ENCODE measurements around the gene TMOD3.

TMOD3 gene

GRCh38 chr15:51865317-51865716 is 35.9 kb downstream of the TMOD3 start:
- H3K27ac ChIP-seq (ENCODE audit: low read length) = no peak overlapping the region
- no peaks in the 10 kb centered on the region for H3K4me1 ChIP-seq (ENCODE audit: control insufficient read depth, insufficient read depth, low read length)
- H3K4me3 ChIP-seq (ENCODE audit: low read length in 2 of 2) = no peak overlapping the region
- H3K36me3 ChIP-seq (ENCODE audit: control insufficient read depth in 2 of 2, insufficient read depth in 2 of 2, low read length in 2 of 2) = peaks cover 10 to 16% of the 10 kb centered on the region in 2 donors
- H3K9me3 ChIP-seq (ENCODE audit: control insufficient read depth in 2 of 2, low read length in 2 of 2) = no peaks in the 10 kb centered on the region
- no peak overlapping the region for H3K9ac ChIP-seq (ENCODE audit: low read length in 2 of 2)
- no peaks in the 10 kb centered on the region for H3K27me3 ChIP-seq (ENCODE audit: control insufficient read depth in 1 of 2, insufficient read depth in 2 of 2, low read length in 2 of 2)

DNA sequence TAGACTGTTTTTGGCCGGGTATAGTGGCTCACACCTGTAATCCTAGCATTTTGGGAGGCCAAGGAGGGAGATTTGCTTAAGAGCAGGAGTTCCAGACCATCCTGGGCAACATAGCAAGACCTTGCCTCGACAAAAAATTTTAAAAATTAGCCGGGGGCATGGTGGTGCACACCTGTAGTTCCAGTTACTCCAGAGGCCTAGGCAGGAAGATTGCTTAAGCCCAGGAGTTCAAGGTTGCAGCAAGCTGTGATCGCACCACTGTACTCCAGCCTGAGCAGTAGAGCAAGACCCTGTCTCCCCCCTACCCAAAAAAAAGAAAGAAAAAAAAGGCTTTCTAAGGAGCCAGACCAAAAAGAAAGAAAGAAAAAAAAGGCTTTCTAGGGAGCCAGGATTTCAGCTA is 36.7 kb downstream of the TMOD3 start:
- Histone ChIP-seq H3K9me3 (ENCODE audit: control insufficient read depth in 2 of 2, low read length in 2 of 2) (no peaks in the 10 kb centered on the region), H3K9ac (ENCODE audit: low read length in 2 of 2) (no peak overlapping the region), H3K27me3 (ENCODE audit: control insufficient read depth in 1 of 2, insufficient read depth in 2 of 2, low read length in 2 of 2) (no peaks in the 10 kb centered on the region), H3K4me3 (ENCODE audit: low read length in 2 of 2) (no peak overlapping the region), H3K4me1 (ENCODE audit: control insufficient read depth, insufficient read depth, low read length) (no peaks in the 10 kb centered on the region), H3K27ac (ENCODE audit: low read length) (no peak overlapping the region), H3K36me3 (ENCODE audit: control insufficient read depth in 2 of 2, insufficient read depth in 2 of 2, low read length in 2 of 2) (peaks cover 13 to 18% of the 10 kb centered on the region in 2 donors)

- Histone ChIP-seq H3K27ac (ENCODE audit: low read length) (no peak overlapping the region), H3K9ac (ENCODE audit: low read length in 2 of 2) (no peak overlapping the region), H3K9me3 (ENCODE audit: control insufficient read depth in 2 of 2, low read length in 2 of 2) (no peaks in the 10 kb centered on the region), H3K4me3 (ENCODE audit: low read length in 2 of 2) (no peak overlapping the region), H3K36me3 (ENCODE audit: control insufficient read depth in 2 of 2, insufficient read depth in 2 of 2, low read length in 2 of 2) (peaks cover 13 to 18% of the 10 kb centered on the region in 2 donors), H3K4me1 (ENCODE audit: control insufficient read depth, insufficient read depth, low read length) (no peaks in the 10 kb centered on the region), H3K27me3 (ENCODE audit: control insufficient read depth in 1 of 2, insufficient read depth in 2 of 2, low read length in 2 of 2) (no peaks in the 10 kb centered on the region)
Observed at GRCh38 chr15:51866751-51867150, 37.3 kb downstream of the TMOD3 start.

DNA sequence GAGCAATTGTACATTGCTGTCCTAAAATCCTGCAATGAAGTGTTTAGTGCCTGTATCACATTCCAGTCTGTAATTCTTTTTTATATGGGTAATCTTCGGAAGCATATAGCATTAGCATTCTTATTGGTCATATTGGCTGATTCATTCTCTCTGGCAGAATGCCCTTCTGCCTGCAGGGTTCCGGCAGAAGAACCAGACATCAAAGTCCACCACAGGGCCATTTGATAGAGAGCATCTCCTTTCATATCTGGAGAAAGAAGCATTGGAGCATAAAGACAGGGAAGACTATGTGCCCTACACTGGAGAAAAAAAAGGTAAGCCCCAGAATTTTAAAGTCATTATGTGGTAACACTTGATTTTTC is 39.6 kb downstream of the TMOD3 start:
- Histone ChIP-seq H3K4me3 (ENCODE audit: low read length in 2 of 2) (no peak overlapping the region), H3K4me1 (ENCODE audit: control insufficient read depth, insufficient read depth, low read length) (no peaks in the 10 kb centered on the region), H3K27me3 (ENCODE audit: control insufficient read depth in 1 of 2, insufficient read depth in 2 of 2, low read length in 2 of 2) (no peaks in the 10 kb centered on the region), H3K36me3 (ENCODE audit: control insufficient read depth in 2 of 2, insufficient read depth in 2 of 2, low read length in 2 of 2) (peaks cover 10 to 16% of the 10 kb centered on the region in 2 donors), H3K9me3 (ENCODE audit: control insufficient read depth in 2 of 2, low read length in 2 of 2) (no peaks in the 10 kb centered on the region), H3K27ac (ENCODE audit: low read length) (no peak overlapping the region), H3K9ac (ENCODE audit: low read length in 2 of 2) (no peak overlapping the region)

GRCh38 chr15:51870774-51871173 is 41.3 kb downstream of the TMOD3 start:
- Histone ChIP-seq H3K9me3 (ENCODE audit: control insufficient read depth in 2 of 2, low read length in 2 of 2) (no peaks in the 10 kb centered on the region), H3K27me3 (ENCODE audit: control insufficient read depth in 1 of 2, insufficient read depth in 2 of 2, low read length in 2 of 2) (no peaks in the 10 kb centered on the region), H3K4me3 (ENCODE audit: low read length in 2 of 2) (no peak overlapping the region), H3K36me3 (ENCODE audit: control insufficient read depth in 2 of 2, insufficient read depth in 2 of 2, low read length in 2 of 2) (peaks cover 7 to 16% of the 10 kb centered on the region in 2 donors), H3K27ac (ENCODE audit: low read length) (no peak overlapping the region), H3K4me1 (ENCODE audit: control insufficient read depth, insufficient read depth, low read length) (no peaks in the 10 kb centered on the region), H3K9ac (ENCODE audit: low read length in 2 of 2) (no peak overlapping the region)

DNA sequence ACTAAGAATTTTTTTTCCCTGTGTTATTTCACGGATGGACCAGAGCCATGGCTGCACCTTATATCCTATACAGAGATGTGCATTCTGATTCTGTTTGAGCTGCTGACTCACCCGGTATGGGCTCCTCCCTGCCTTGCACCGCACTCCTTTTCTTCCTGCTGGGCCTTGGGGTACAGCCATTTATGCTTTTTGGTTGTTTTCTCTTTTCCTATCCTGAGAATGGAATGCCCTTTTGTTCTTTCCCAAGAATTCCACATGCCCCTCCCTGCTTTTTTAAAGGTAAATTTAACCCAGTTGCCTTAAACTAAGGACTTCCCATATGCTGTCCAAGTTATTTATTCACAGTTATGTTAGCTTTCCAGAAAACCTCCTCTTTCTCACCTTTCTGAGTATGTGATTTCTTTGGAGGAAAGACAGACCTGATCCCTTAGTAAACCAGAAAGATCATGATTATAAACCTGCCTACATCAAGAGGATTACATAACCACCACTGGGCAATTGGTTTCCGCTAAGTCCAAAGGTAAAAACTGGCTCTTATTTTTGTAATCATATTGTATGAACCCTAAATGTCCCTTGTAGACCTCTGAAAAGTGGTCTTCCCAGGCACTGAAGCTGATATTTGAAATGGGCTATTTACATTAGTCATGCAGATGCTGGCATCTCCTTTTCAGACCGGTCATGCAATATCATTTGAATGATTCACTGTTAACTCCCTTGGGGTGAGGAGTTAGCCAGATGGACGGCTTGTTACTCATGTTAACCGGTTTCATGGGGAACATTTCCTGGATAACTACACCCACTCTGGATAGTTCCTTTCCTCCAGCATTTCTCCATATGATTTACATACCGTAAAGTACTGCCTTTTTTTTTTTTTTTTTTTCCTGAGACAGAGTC is 45.5 kb downstream of the TMOD3 start:
- Histone ChIP-seq H3K27me3 (ENCODE audit: control insufficient read depth in 1 of 2, insufficient read depth in 2 of 2, low read length in 2 of 2) (no peaks in the 10 kb centered on the region), H3K36me3 (ENCODE audit: control insufficient read depth in 2 of 2, insufficient read depth in 2 of 2, low read length in 2 of 2) (peaks cover 5 to 7% of the 10 kb centered on the region in 2 donors), H3K4me1 (ENCODE audit: control insufficient read depth, insufficient read depth, low read length) (no peaks in the 10 kb centered on the region), H3K4me3 (ENCODE audit: low read length in 2 of 2) (no peak overlapping the region), H3K27ac (ENCODE audit: low read length) (no peak overlapping the region), H3K9me3 (ENCODE audit: control insufficient read depth in 2 of 2, low read length in 2 of 2) (no peaks in the 10 kb centered on the region), H3K9ac (ENCODE audit: low read length in 2 of 2) (no peak overlapping the region)

- peaks cover 0 to 5% of the 10 kb centered on the region in 2 donors for H3K36me3 ChIP-seq (ENCODE audit: control insufficient read depth in 2 of 2, insufficient read depth in 2 of 2, low read length in 2 of 2)
- no peaks in the 10 kb centered on the region for H3K4me1 ChIP-seq (ENCODE audit: control insufficient read depth, insufficient read depth, low read length)
- no peaks in the 10 kb centered on the region for H3K27me3 ChIP-seq (ENCODE audit: control insufficient read depth in 1 of 2, insufficient read depth in 2 of 2, low read length in 2 of 2)
- no peak overlapping the region for H3K27ac ChIP-seq (ENCODE audit: low read length)
- H3K9ac ChIP-seq (ENCODE audit: low read length in 2 of 2) = no peak overlapping the region
- H3K4me3 ChIP-seq (ENCODE audit: low read length in 2 of 2) = no peak overlapping the region
- no peaks in the 10 kb centered on the region for H3K9me3 ChIP-seq (ENCODE audit: control insufficient read depth in 2 of 2, low read length in 2 of 2)
Observed at GRCh38 chr15:51876169-51876568, 46.7 kb downstream of the TMOD3 start.

DNA sequence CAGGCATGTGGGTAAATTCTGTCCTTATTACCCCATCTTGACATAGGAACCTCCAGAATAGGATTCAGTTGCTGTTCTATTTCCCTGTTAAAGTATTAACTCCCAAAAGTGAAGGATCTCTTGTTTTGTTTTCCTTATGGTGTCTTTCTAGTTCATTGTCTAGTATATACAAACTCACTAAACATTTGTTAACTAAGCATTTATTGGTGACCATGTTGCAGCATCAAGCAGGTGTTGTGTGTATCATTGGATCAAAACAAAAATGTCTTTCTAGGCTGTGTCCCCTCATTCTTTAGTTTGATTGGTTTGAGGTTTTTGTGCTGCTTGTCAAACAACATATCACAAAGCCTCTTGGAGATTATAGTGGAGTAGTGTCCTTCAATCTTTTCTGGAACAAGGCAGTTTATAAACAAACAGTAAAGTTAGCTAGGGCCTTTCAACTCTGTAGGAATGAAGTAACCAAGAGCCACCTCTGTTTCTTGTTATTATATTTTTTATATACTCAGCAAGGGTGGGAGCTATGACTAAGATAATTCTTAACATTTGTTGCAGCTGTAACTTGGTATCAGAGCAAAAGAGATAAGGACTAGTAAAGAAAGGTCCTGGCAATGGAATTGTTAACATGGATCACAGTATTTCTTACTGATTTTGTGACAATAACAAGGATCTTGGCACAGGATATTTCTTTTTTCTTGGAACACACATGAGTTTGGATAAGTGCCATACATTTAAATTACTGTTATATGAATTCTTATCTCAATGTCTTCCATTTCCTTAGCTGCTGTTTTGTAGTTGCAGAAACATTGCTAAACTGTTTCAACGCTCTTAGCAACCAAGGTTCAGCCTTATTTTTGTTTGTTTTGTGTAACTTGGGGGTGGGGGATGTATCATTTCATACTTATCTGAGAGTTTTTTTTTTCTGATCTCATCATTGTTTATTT is 49.3 kb downstream of the TMOD3 start:
- Histone ChIP-seq H3K4me1 (ENCODE audit: control insufficient read depth, insufficient read depth, low read length) (no peaks in the 10 kb centered on the region), H3K27ac (ENCODE audit: low read length) (no peak overlapping the region), H3K4me3 (ENCODE audit: low read length in 2 of 2) (no peak overlapping the region), H3K36me3 (ENCODE audit: control insufficient read depth in 2 of 2, insufficient read depth in 2 of 2, low read length in 2 of 2) (no peaks in the 10 kb centered on the region), H3K9ac (ENCODE audit: low read length in 2 of 2) (no peak overlapping the region), H3K27me3 (ENCODE audit: control insufficient read depth in 1 of 2, insufficient read depth in 2 of 2, low read length in 2 of 2) (no peaks in the 10 kb centered on the region), H3K9me3 (ENCODE audit: control insufficient read depth in 2 of 2, low read length in 2 of 2) (no peaks in the 10 kb centered on the region)

DNA sequence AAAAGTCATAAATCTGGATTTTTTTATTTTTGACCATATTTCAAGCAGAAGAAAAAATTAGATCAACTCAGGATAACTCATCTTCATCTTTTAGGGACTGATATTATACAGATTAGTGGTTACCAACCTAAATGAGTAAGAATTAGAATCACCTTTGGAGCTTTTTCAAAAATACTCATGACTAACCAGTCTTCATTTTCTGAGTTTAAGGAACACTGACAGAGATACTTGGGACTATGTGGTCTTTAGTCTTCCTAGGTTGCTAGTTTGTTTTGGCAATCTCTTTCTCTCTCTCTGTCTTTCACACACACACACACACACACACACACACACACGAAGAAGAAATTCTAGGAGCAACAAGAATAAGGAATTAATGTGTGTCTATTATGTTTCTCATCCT is 50.1 kb downstream of the TMOD3 start:
- H3K4me1 ChIP-seq (ENCODE audit: control insufficient read depth, insufficient read depth, low read length) = peaks cover 2% of the 10 kb centered on the region
- H3K27ac ChIP-seq (ENCODE audit: low read length) = no peak overlapping the region
- no peaks in the 10 kb centered on the region for H3K36me3 ChIP-seq (ENCODE audit: control insufficient read depth in 2 of 2, insufficient read depth in 2 of 2, low read length in 2 of 2)
- H3K27me3 ChIP-seq (ENCODE audit: control insufficient read depth in 1 of 2, insufficient read depth in 2 of 2, low read length in 2 of 2) = no peaks in the 10 kb centered on the region
- no peak overlapping the region for H3K4me3 ChIP-seq (ENCODE audit: low read length in 2 of 2)
- H3K9ac ChIP-seq (ENCODE audit: low read length in 2 of 2) = no peak overlapping the region
- H3K9me3 ChIP-seq (ENCODE audit: control insufficient read depth in 2 of 2, low read length in 2 of 2) = no peaks in the 10 kb centered on the region

- H3K36me3 ChIP-seq (ENCODE audit: control insufficient read depth in 2 of 2, insufficient read depth in 2 of 2, low read length in 2 of 2) = no peaks in the 10 kb centered on the region
- H3K27me3 ChIP-seq (ENCODE audit: control insufficient read depth in 1 of 2, insufficient read depth in 2 of 2, low read length in 2 of 2) = no peaks in the 10 kb centered on the region
- no peak overlapping the region for H3K9ac ChIP-seq (ENCODE audit: low read length in 2 of 2)
- H3K9me3 ChIP-seq (ENCODE audit: control insufficient read depth in 2 of 2, low read length in 2 of 2) = no peaks in the 10 kb centered on the region
- H3K4me3 ChIP-seq (ENCODE audit: low read length in 2 of 2) = no peak overlapping the region
- no peak overlapping the region for H3K27ac ChIP-seq (ENCODE audit: low read length)
- peaks cover 4% of the 10 kb centered on the region for H3K4me1 ChIP-seq (ENCODE audit: control insufficient read depth, insufficient read depth, low read length)
Observed at GRCh38 chr15:51883271-51883837, 53.9 kb downstream of the TMOD3 start.

All from stomach smooth muscle (tissue), 2 donors.